IMR-90 (cell line): ENCODE results near the gene ANKRD35. TPM values are rescaled to one million over a fixed set of nuclear protein-coding genes. Genes with fewer than 3 reads are reported as not detected.

Experiments used
- ATAC-seq: fragments of 200-7000 bp; cut with Tn5 transposase; 2 replicates; pipeline ENCODE4 v1.9.1; 2020; ENCODE audit warnings: low read depth, mild to moderate bottlenecking, moderate library complexity
- BruUV-seq: library from RNA; stranded (reverse); fragments of 400-500 nt; replicated peaks from 2 replicates; lab custom pipeline; 2021; lab: Mats Ljungman, UMichigan
- CTCF ChIA-PET: fragments of 300-600 bp; formaldehyde crosslinking; extraction: SDS; loops from one replicate; lab custom pipeline; 2021; ENCODE audit warnings: antibody characterized with exemption; lab: Yijun Ruan, JAX
- POLR2A ChIA-PET: fragments of 300-600 bp; sonication (Branson Sonifier 250); formaldehyde crosslinking; loops from one replicate; lab custom pipeline; 2022; ENCODE audit warnings: antibody characterized with exemption; ENCODE audit not compliant: unreplicated experiment; lab: Charles Lee
- DNase-seq: peaks from one replicate; pipeline ENCODE4 v3.0.0; 2013
- H2AFZ ChIP-seq: replicated peaks from 2 replicates; pipeline ENCODE3; 2013; ENCODE audit warnings: low read length, mild to moderate bottlenecking; ENCODE audit not compliant: poor library complexity
- H2AK5ac ChIP-seq: 2 replicates; pipeline ENCODE4 v1.6.1; 2013; ENCODE audit warnings: low read depth, low read length, inconsistent platforms
- H2AK9ac ChIP-seq: replicated peaks from 2 replicates; pipeline ENCODE3; 2013; ENCODE audit warnings: mild to moderate bottlenecking, low read depth, low read length, moderate library complexity; ENCODE audit not compliant: poor library complexity
- H2BK120ac ChIP-seq: 2 replicates; pipeline ENCODE4 v1.6.1; 2013; ENCODE audit warnings: low read depth, low read length, inconsistent platforms
- H2BK15ac ChIP-seq: 3 replicates; pipeline ENCODE4 v1.6.1; 2013; ENCODE audit warnings: low read depth, low read length, inconsistent platforms
- H2BK20ac ChIP-seq: 2 replicates; pipeline ENCODE4 v1.6.1; 2013; ENCODE audit warnings: low read depth, mild to moderate bottlenecking, inconsistent platforms, low read length, moderate library complexity
- H2BK5ac ChIP-seq: 2 replicates; pipeline ENCODE4 v1.6.1; 2013; ENCODE audit warnings: mild to moderate bottlenecking, low read depth, low read length, inconsistent platforms; ENCODE audit not compliant: poor library complexity, severe bottlenecking
- H3K14ac ChIP-seq: replicated peaks from 2 replicates; pipeline ENCODE4 v1.6.1; 2013; ENCODE audit warnings: low read depth, low read length, inconsistent platforms
- H3K18ac ChIP-seq: 2 replicates; pipeline ENCODE4 v1.6.1; 2013; ENCODE audit warnings: low read depth, low read length, control low read depth
- H3K23ac ChIP-seq: 2 replicates; pipeline ENCODE4 v1.6.1; 2013; ENCODE audit warnings: low read depth, low read length, inconsistent platforms
- H3K27ac ChIP-seq: 2 replicates; pipeline ENCODE4 v1.5.1; 2013; ENCODE audit warnings: mild to moderate bottlenecking, control low read depth, low read length; ENCODE audit not compliant: insufficient read depth
- H3K27me3 ChIP-seq: 2 replicates; pipeline ENCODE4 v1.6.1; 2013; ENCODE audit warnings: low read length; ENCODE audit not compliant: control insufficient read depth, insufficient read depth
- H3K36me3 ChIP-seq: 2 replicates; pipeline ENCODE4 v1.6.1; 2013; ENCODE audit warnings: low read length, mixed read lengths; ENCODE audit not compliant: control insufficient read depth, insufficient read depth
- H3K4ac ChIP-seq: 2 replicates; pipeline ENCODE4 v1.6.1; 2013; ENCODE audit warnings: low read depth, low read length, inconsistent platforms
- H3K4me1 ChIP-seq: 2 replicates; pipeline ENCODE4 v1.6.1; 2013; ENCODE audit warnings: low read length, mixed read lengths; ENCODE audit not compliant: control insufficient read depth, insufficient read depth
- H3K4me2 ChIP-seq: 2 replicates; pipeline ENCODE4 v1.6.1; 2013; ENCODE audit warnings: low read depth, mild to moderate bottlenecking, control low read depth, low read length, moderate library complexity
- H3K4me3 ChIP-seq: 2 replicates; pipeline ENCODE4 v1.5.1; 2013; ENCODE audit warnings: low read depth, mild to moderate bottlenecking, control low read depth, low read length, moderate library complexity; ENCODE audit not compliant: insufficient read depth
- H3K56ac ChIP-seq: 2 replicates; pipeline ENCODE4 v1.6.1; 2013; ENCODE audit warnings: low read length, inconsistent platforms; ENCODE audit not compliant: insufficient read depth; ENCODE audit errors: extremely low read depth
- H3K79me1 ChIP-seq, 2 experiments: 2 replicates each; pipeline ENCODE4 v1.6.1; 2013; ENCODE audit warnings: low read length in 2 of 2, inconsistent platforms in 1 of 2, low read depth in 1 of 2
- H3K9ac ChIP-seq: 2 replicates; pipeline ENCODE4 v1.6.1; 2013; ENCODE audit warnings: low read depth, low read length, control low read depth
- H3K9me1 ChIP-seq: 2 replicates; pipeline ENCODE4 v1.6.1; 2013; ENCODE audit warnings: low read length, inconsistent platforms; ENCODE audit not compliant: insufficient read depth
- H3K9me3 ChIP-seq: 2 replicates; pipeline ENCODE4 v1.6.1; 2013; ENCODE audit warnings: low read length; ENCODE audit not compliant: control insufficient read depth, insufficient read depth
- H4K20me1 ChIP-seq: 2 replicates; pipeline ENCODE4 v1.6.1; 2013; ENCODE audit warnings: low read length, inconsistent platforms; ENCODE audit not compliant: insufficient read depth
- H4K5ac ChIP-seq: 2 replicates; pipeline ENCODE4 v1.6.1; 2013; ENCODE audit warnings: mild to moderate bottlenecking, low read depth, low read length, control low read depth
- H4K8ac ChIP-seq, 2 experiments: 2 replicates each; pipeline ENCODE4 v1.6.1; 2013; ENCODE audit warnings: low read depth in 2 of 2, low read length in 2 of 2, control low read depth in 1 of 2, inconsistent platforms in 1 of 2
- H4K91ac ChIP-seq: 2 replicates; pipeline ENCODE4 v1.6.1; 2013; ENCODE audit warnings: low read depth, low read length, inconsistent platforms; ENCODE audit not compliant: insufficient read depth
- BHLHE40 ChIP-seq: fragments of 150-350 bp; IDR thresholded peaks from 2 replicates; pipeline ENCODE4 v1.6.1; 2016; ENCODE audit warnings: mild to moderate bottlenecking, low read depth, low read length
- CEBPB ChIP-seq: IDR thresholded peaks from 2 replicates; pipeline ENCODE4 v1.6.1; 2012; ENCODE audit warnings: low read depth, low read length, improper control_type of control experiment
- CHD1 ChIP-seq: IDR thresholded peaks from 2 replicates; pipeline ENCODE4 v1.6.1; 2012; ENCODE audit warnings: low read depth, low read length, improper control_type of control experiment
- CTCF ChIP-seq: conservative IDR thresholded peaks from 2 replicates; pipeline ENCODE4 v1.5.1; 2012; ENCODE audit warnings: mild to moderate bottlenecking, low read depth, low read length, improper control_type of control experiment
- FOS ChIP-seq: fragments of 150-350 bp; IDR thresholded peaks from 2 replicates; pipeline ENCODE4 v1.6.1; 2016; ENCODE audit warnings: low read depth, low read length
- MAZ ChIP-seq: IDR thresholded peaks from 2 replicates; pipeline ENCODE4 v1.6.1; 2012; ENCODE audit warnings: low read depth, mild to moderate bottlenecking, low read length, improper control_type of control experiment, moderate library complexity, borderline replicate concordance
- MXI1 ChIP-seq: IDR thresholded peaks from 2 replicates; pipeline ENCODE4 v1.6.1; 2012; ENCODE audit warnings: low read depth, mild to moderate bottlenecking, low read length, moderate library complexity, borderline replicate concordance
- NFE2L2 ChIP-seq: fragments of 150-350 bp; IDR thresholded peaks from 2 replicates; pipeline ENCODE4 v1.6.1; 2016; ENCODE audit warnings: low read depth, mild to moderate bottlenecking, low read length
- POLR2A ChIP-seq: IDR thresholded peaks from 2 replicates; pipeline ENCODE4 v1.6.1; 2012; ENCODE audit warnings: mild to moderate bottlenecking, low read depth, low read length
- RAD21 ChIP-seq: IDR thresholded peaks from 2 replicates; pipeline ENCODE4 v1.6.1; 2012; ENCODE audit warnings: low read length, improper control_type of control experiment
- RCOR1 ChIP-seq: IDR thresholded peaks from 2 replicates; pipeline ENCODE4 v1.6.1; 2012; ENCODE audit warnings: mild to moderate bottlenecking, low read length, improper control_type of control experiment; ENCODE audit not compliant: insufficient replicate concordance
- RFX5 ChIP-seq: IDR thresholded peaks from 2 replicates; pipeline ENCODE4 v1.8.0; 2012; ENCODE audit warnings: low read depth, mild to moderate bottlenecking, low read length, moderate library complexity
- SMC3 ChIP-seq: fragments of 150-350 bp; IDR thresholded peaks from 2 replicates; pipeline ENCODE4 v1.6.1; 2016; ENCODE audit warnings: low read depth, mild to moderate bottlenecking, antibody characterized with exemption, low read length, moderate library complexity
- USF2 ChIP-seq: fragments of 150-350 bp; IDR thresholded peaks from 2 replicates; pipeline ENCODE4 v1.6.1; 2017; ENCODE audit warnings: mild to moderate bottlenecking, antibody characterized with exemption, low read length, low read depth
- WGBS, 2 experiments: methylation state at CpG; one replicate each; pipeline versions ENCODE4 v1.1.5 to v1.1.7; 2013; ENCODE audit warnings: missing lambda C conversion rate in 2 of 2; ENCODE audit not compliant: insufficient read length in 1 of 2; ENCODE audit errors: extremely low coverage in 2 of 2; 5-methylcytosine and 5-hydroxymethylcytosine counted together
- dilution Hi-C: fragments of 300-500 bp; cut with HindIII; formaldehyde crosslinking; loops from one replicate; pipeline ENCODE4 v1.14.3; 2018; ENCODE audit warnings: low sequenced_read_pairs; ENCODE audit not compliant: unreplicated experiment
- in situ Hi-C: fragments of 300-500 bp; cut with MboI; formaldehyde crosslinking; loops from 3 replicates; pipeline ENCODE4 v1.14.3; 2019; ENCODE audit warnings: low sequenced_read_pairs, inconsistent platforms, mixed read lengths
- intact Hi-C: fragments of 100-400 bp; cut with micrococcal nuclease; formaldehyde crosslinking; loops from 2 replicates; pipeline ENCODE4 v1.10.0; 2022
- polyA plus RNA-seq, 3 experiments: library from polyadenylated mRNA; depleted of rRNA; stranded (reverse); fragments of >200 nt; gene quantifications; 2 replicates each; pipeline ENCODE4 v1.2.3, GENCODE V29; 2012; ENCODE audit warnings: low replicate concordance in 1 of 3
- total RNA-seq: library from RNA; depleted of rRNA; stranded (reverse); fragments of >200 nt; gene quantifications from 2 replicates; pipeline ENCODE4 v1.2.3, GENCODE V29; 2012
- TF ChIP-seq, protein P1 (sequence below): fragments of 150-350 bp; IDR thresholded peaks from 2 replicates; pipeline ENCODE4 v1.6.1; 2016; ENCODE audit warnings: low read depth, mild to moderate bottlenecking, low read length, moderate library complexity, borderline replicate concordance

ANKRD35 gene
- total and polyA plus RNA-seq, 2 of the 4 experiments (the other 2 are of a cell fraction): 0.90 to 2.4 TPM

DNA sequence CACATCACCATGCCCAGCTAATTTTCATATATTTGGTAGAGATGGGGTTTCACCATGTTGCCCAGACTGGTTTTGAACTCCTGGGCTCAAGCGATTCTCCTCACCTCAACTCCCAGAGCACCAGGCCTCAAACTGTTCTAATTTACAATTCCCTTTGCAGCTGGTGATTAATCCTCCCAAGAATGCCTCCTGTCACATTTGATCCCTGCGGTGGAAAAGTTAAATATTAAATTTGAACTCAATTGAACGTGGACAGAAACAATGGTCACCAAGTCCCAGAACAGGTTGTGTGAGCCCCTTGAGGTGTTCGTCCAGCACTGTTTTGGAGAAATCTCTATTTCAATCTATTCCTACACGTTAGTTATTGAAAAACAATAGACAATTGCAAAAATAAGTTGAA is 2.0 kb upstream of the ANKRD35 start:
- no peak overlapping the region for H3K23ac ChIP-seq
- H3K4me1 ChIP-seq: peaks cover 12% of the 10 kb centered on the region
- H3K9me3 ChIP-seq: no peaks in the 10 kb centered on the region
- no peak overlapping the region for H3K9ac ChIP-seq
- H4K8ac ChIP-seq: no peak overlapping the region
- peaks cover 2% of the 10 kb centered on the region; the same call in 1 of the 2 replicates for H3K27me3 ChIP-seq
- no TSS peak for BruUV-seq
- intact Hi-C loops (no loop called here), in situ Hi-C loops (no loop called here), dilution Hi-C loops (no loop called here)
- H2AK9ac ChIP-seq: no peak overlapping the region
- H3K79me1 ChIP-seq: no peaks in the 10 kb centered on the region
- no peak overlapping the region for H2BK15ac ChIP-seq
- no peak for DNase-seq
- H3K56ac ChIP-seq: no peak overlapping the region
- H3K36me3 ChIP-seq: no peaks in the 10 kb centered on the region
- CTCF ChIA-PET: no interaction called here
- no peak overlapping the region for H2BK5ac ChIP-seq
- H3K9me1 ChIP-seq: peaks cover 7% of the 10 kb centered on the region; the same call in 1 of the 2 replicates
- H2BK120ac ChIP-seq: no peak overlapping the region
- H3K4me3 ChIP-seq: no peak overlapping the region
- H2AFZ ChIP-seq: no peak overlapping the region
- no peak overlapping the region for H3K4me2 ChIP-seq
- H4K5ac ChIP-seq: no peak overlapping the region
- H3K4ac ChIP-seq: no peak overlapping the region
- no peak overlapping the region for H3K27ac ChIP-seq
- no peaks in the 10 kb centered on the region for H4K20me1 ChIP-seq
- no peak overlapping the region for H3K14ac ChIP-seq
- no CpG with 5 or more reads among the region's 5 CpGs for WGBS, 2 experiments
- POLR2A ChIA-PET: no interaction called here
- no peak overlapping the region for H2BK20ac ChIP-seq
- H2AK5ac ChIP-seq: no peak overlapping the region
- H4K91ac ChIP-seq: no peak overlapping the region
- H3K18ac ChIP-seq: no peak overlapping the region
- TF ChIP-seq USF2: no peak
- no peak for TF ChIP-seq CHD1
- TF ChIP-seq RFX5: no peak
- TF ChIP-seq MXI1: no peak
- TF ChIP-seq, protein P1, sequence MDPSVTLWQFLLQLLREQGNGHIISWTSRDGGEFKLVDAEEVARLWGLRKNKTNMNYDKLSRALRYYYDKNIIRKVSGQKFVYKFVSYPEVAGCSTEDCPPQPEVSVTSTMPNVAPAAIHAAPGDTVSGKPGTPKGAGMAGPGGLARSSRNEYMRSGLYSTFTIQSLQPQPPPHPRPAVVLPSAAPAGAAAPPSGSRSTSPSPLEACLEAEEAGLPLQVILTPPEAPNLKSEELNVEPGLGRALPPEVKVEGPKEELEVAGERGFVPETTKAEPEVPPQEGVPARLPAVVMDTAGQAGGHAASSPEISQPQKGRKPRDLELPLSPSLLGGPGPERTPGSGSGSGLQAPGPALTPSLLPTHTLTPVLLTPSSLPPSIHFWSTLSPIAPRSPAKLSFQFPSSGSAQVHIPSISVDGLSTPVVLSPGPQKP: no peak
- TF ChIP-seq FOS: no peak
- no peak for TF ChIP-seq NFE2L2
- TF ChIP-seq CTCF: no peak
- no peak for TF ChIP-seq RCOR1
- TF ChIP-seq MAZ: no peak
- no peak for TF ChIP-seq SMC3
- no peak for TF ChIP-seq POLR2A
- no peak for TF ChIP-seq BHLHE40
- no peak for TF ChIP-seq CEBPB
- TF ChIP-seq RAD21: no peak
- ATAC-seq: no peak
